ENCODE data around the gene CHERP. TPM values are rescaled to one million over a fixed set of nuclear protein-coding genes. Genes with fewer than 3 reads are reported as not detected.

Gene CHERP
- total RNA-seq, 4 donors from 2014 or later = 13.3 to 35.6 (median 18.9) TPM

- Histone ChIP-seq H3K27me3 (no peaks in the 10 kb centered on the region), H3K4me1 (peaks cover 49% of the 10 kb centered on the region), H3K36me3 (peaks cover 41% of the 10 kb centered on the region), H3K27ac (no peak overlapping the region), H3K4me3 (no peak overlapping the region), H3K9me3 (no peaks in the 10 kb centered on the region)
- no peak for DNase-seq (ENCODE audit: low spot score in 2 of 2)
- TF ChIP-seq EP300 (IDR thresholded peaks at IDR 0.05) = no peak
- no peak for TF ChIP-seq POLR2AphosphoS5 (IDR thresholded peaks at IDR 0.05)
- TF ChIP-seq, protein P1, sequence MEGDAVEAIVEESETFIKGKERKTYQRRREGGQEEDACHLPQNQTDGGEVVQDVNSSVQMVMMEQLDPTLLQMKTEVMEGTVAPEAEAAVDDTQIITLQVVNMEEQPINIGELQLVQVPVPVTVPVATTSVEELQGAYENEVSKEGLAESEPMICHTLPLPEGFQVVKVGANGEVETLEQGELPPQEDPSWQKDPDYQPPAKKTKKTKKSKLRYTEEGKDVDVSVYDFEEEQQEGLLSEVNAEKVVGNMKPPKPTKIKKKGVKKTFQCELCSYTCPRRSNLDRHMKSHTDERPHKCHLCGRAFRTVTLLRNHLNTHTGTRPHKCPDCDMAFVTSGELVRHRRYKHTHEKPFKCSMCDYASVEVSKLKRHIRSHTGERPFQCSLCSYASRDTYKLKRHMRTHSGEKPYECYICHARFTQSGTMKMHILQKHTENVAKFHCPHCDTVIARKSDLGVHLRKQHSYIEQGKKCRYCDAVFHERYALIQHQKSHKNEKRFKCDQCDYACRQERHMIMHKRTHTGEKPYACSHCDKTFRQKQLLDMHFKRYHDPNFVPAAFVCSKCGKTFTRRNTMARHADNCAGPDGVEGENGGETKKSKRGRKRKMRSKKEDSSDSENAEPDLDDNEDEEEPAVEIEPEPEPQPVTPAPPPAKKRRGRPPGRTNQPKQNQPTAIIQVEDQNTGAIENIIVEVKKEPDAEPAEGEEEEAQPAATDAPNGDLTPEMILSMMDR (IDR thresholded peaks at IDR 0.05) = no peak
- TF ChIP-seq POLR2A (IDR thresholded peaks at IDR 0.05) = no peak
- 88% methylated on average over 42 of the region's 48 CpGs for WGBS
Observed at GRCh38 chr19:16575861-16576689, 33.8 kb upstream of the CHERP start.

DNA sequence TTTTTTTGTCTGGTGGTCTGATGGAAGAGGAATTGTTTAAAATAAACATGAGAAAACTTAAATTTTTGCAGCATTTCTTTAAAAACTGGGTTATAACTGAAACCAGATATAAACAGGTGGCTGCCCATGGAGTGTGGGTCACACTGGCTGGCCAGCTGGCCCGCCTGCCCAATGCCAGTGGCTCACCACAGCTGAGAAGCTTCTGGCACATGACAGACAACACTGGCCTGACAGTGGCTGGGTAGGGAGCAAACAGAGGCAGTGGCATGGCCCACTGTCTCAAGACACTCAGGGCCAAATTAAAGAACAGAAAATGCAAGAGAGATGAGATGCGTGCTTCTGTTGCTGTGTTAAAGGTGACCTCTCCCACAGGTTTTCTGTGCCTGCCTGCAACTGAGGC is 33.0 kb upstream of the CHERP start:
- H3K4me3 ChIP-seq = no peak overlapping the region
- no peaks in the 10 kb centered on the region for H3K27me3 ChIP-seq
- TF ChIP-seq, protein P1 (IDR thresholded peaks at IDR 0.05) = no peak
- TF ChIP-seq POLR2AphosphoS5 (IDR thresholded peaks at IDR 0.05) (no peak), EP300 (IDR thresholded peaks at IDR 0.05) (no peak), POLR2A (IDR thresholded peaks at IDR 0.05) (no peak)
- no peak for DNase-seq (ENCODE audit: low spot score in 2 of 2)
- 83% methylated on average over 2 of the region's 2 CpGs for WGBS
- H3K27ac ChIP-seq = no peak overlapping the region
- peaks cover 50% of the 10 kb centered on the region for H3K4me1 ChIP-seq
- no peaks in the 10 kb centered on the region for H3K9me3 ChIP-seq
- peaks cover 41% of the 10 kb centered on the region for H3K36me3 ChIP-seq

DNA sequence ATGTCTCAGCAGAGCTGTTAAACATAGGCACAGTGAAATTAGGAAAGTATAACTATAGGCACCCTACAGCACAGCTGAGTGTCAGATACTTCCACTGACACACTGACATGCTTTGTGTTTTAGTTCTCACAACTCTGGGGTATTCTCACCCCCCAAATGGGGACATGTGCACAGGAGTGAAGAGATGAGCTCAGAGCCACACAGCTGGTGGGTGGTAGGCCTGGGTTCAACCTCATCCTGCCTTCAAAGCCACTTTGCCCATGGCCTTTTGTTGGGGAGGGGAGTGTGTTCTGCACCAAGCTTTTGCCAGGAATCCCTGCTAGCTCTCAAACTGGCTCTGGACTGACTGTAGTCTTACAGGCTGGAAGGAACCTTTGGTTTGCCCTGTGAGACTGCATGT is 31.7 kb upstream of the CHERP start:
- H3K27me3 ChIP-seq = no peaks in the 10 kb centered on the region
- no peak for DNase-seq (ENCODE audit: low spot score in 2 of 2)
- no peaks in the 10 kb centered on the region for H3K9me3 ChIP-seq
- H3K36me3 ChIP-seq = peaks cover 48% of the 10 kb centered on the region
- peaks cover 54% of the 10 kb centered on the region for H3K4me1 ChIP-seq
- no peak for TF ChIP-seq POLR2A (IDR thresholded peaks at IDR 0.05)
- TF ChIP-seq, protein P1 (IDR thresholded peaks at IDR 0.05) = no peak
- no peak for TF ChIP-seq EP300 (IDR thresholded peaks at IDR 0.05)
- no peak for TF ChIP-seq POLR2AphosphoS5 (IDR thresholded peaks at IDR 0.05)
- no peak overlapping the region for H3K27ac ChIP-seq
- H3K4me3 ChIP-seq = peak overlapping the region; percentile 93

- Histone ChIP-seq H3K27ac (peak overlapping the region; percentile 87), H3K36me3 (peaks cover 49% of the 10 kb centered on the region), H3K9me3 (no peaks in the 10 kb centered on the region), H3K4me1 (peaks cover 54% of the 10 kb centered on the region), H3K27me3 (no peaks in the 10 kb centered on the region), H3K4me3 (peak overlapping the region; percentile 93)
- TF ChIP-seq POLR2A (IDR thresholded peaks at IDR 0.05) = no peak
- TF ChIP-seq, protein P1 (IDR thresholded peaks at IDR 0.05) = no peak
- TF ChIP-seq POLR2AphosphoS5 (IDR thresholded peaks at IDR 0.05) = no peak
- no peak for TF ChIP-seq EP300 (IDR thresholded peaks at IDR 0.05)
- DNase-seq (ENCODE audit: low spot score in 2 of 2) = no peak
- WGBS = 55% methylated on average over 13 of the region's 13 CpGs
Observed at GRCh38 chr19:16573296-16573695, 31.1 kb upstream of the CHERP start.

DNA sequence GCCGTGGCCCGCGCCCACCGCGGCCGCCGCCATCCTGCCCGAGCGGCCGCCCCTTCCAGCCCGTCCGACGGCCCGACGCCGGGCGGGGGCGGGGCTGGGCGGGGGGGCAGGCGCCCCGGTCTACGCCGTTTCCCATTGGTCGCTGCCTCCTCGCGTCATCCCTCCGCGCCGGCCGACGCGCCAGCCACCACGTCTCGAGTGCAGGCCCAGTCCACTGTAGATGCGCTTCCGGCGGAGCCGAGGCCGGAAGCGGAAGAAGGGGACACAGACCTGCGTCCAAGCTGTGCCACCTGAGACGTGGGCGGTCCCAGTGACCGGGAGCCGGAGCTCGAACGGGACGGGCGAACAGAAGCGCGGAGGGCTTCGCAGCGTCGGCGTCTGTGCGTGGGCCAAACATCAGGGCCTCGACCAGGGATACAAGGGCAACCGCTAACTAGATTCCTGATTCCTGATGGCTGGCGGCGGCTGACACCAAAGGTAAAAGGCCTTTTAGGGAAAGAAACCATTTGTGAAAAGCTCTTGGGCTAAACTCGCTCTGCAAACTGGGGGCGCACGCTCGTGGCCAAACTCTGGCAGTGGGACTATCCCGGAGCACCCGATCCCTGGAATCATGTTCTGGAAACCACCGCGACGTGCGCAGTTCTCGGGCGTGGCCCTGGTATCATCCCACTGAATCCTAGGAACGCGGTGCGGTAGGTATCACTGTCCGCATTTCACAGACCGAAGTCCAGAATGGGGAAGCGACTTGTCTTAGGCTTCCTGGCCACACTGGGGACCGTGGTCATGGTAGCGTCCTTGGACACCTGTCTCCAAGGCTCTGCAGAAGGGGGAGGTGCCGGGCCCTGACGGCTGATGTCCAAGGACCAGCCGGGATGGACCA is 30.3 kb upstream of the CHERP start, which contains the start of gene SLC35E1:
SLC35E1 (minus strand) TSS at position 84 of the 880 bp plus-strand sequence; CDS start at position 33, 51 bp downstream.
- DNase-seq (ENCODE audit: low spot score in 2 of 2) = peak; percentile 96 to 97
- H3K36me3 ChIP-seq = peaks cover 49% of the 10 kb centered on the region
- H3K27ac ChIP-seq = peak within 1 kb of the TSS; percentile 89
- no peaks in the 10 kb centered on the region for H3K9me3 ChIP-seq
- TF ChIP-seq, protein P1 (IDR thresholded peaks at IDR 0.05) = no peak
- TF ChIP-seq EP300 (IDR thresholded peaks at IDR 0.05) (no peak), POLR2A (IDR thresholded peaks at IDR 0.05) (peak in 1 of 2 donors; percentile 58), POLR2AphosphoS5 (IDR thresholded peaks at IDR 0.05) (peak; percentile 81 to 98 (median 96))
- H3K4me1 ChIP-seq = peaks cover 54% of the 10 kb centered on the region
- H3K27me3 ChIP-seq = no peaks in the 10 kb centered on the region
- peak within 1 kb of the TSS; percentile 93 for H3K4me3 ChIP-seq
- 0% methylated on average over 22 of the region's 83 CpGs for WGBS
